Effector memory CD8-positive, alpha-beta T cell (primary cell): ENCODE measurements around the gene ALK.

Experiments used
- ATAC-seq: fragments of 150-1000 bp; cut with Tn5 transposase; replicated peaks from 2 replicates; pipeline ENCODE4 v1.10.0; 2021; ENCODE audit warnings: mild to moderate bottlenecking, moderate library complexity
- DNase-seq, 3 experiments: peaks; one replicate each; pipeline ENCODE4 v3.0.0; 2021
- H3K27ac Mint-ChIP-seq, 2 donors: one replicate each; pipeline ENCODE4 v1.8.0; 2022; ENCODE audit warnings: mild to moderate bottlenecking in 2 of 2, mixed read lengths in 2 of 2, moderate library complexity in 2 of 2
- H3K27me3 Mint-ChIP-seq, 2 donors: one replicate each; pipeline ENCODE4 v1.8.0; 2022; ENCODE audit warnings: mixed read lengths in 2 of 2
- H3K36me3 Mint-ChIP-seq: one replicate; pipeline ENCODE4 v1.8.0; 2022; ENCODE audit warnings: mild to moderate bottlenecking, moderate library complexity, mixed read lengths; ENCODE audit not compliant: insufficient read depth
- H3K4me1 Mint-ChIP-seq, 2 donors: one replicate each; pipeline ENCODE4 v1.8.0; 2022; ENCODE audit warnings: low read depth in 2 of 2, mixed read lengths in 2 of 2
- H3K4me3 Mint-ChIP-seq, 2 donors: one replicate each; pipeline ENCODE4 v1.8.0; 2022; ENCODE audit warnings: mild to moderate bottlenecking in 2 of 2, mixed read lengths in 2 of 2, moderate library complexity in 2 of 2
- H3K9me3 Mint-ChIP-seq, 2 donors: one replicate each; pipeline ENCODE4 v1.8.0; 2022; ENCODE audit warnings: mixed read lengths in 2 of 2

ALK gene

DNA sequence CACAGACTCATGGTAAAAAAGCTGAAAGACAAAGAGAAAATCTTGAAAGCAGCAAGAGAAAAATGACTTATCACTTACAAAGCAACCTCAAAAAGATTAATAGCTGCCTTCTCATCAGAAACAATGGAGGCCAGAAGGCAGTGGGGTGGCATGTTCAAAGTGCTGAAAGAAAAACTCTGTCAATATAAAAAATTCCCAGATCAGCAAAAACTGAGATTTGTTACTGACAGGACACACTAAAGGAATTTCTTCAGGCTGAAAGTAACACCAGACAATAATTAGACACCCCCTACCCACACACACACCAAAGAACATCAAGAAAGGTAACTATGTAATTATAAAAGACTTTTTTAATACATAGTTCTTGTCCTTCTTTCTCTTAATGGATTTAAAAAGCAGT is 495.0 kb downstream of the ALK start:
- no peaks in the 10 kb centered on the region for H3K4me1 Mint-ChIP-seq
- peaks cover 38 to 43% of the 10 kb centered on the region in 2 donors for H3K27me3 Mint-ChIP-seq
- no peaks in the 10 kb centered on the region for H3K36me3 Mint-ChIP-seq
- no peak overlapping the region for H3K27ac Mint-ChIP-seq
- H3K9me3 Mint-ChIP-seq, result no peaks in the 10 kb centered on the region
- DNase-seq, result no peak
- no peak overlapping the region for H3K4me3 Mint-ChIP-seq
- ATAC-seq, result no peak

DNA sequence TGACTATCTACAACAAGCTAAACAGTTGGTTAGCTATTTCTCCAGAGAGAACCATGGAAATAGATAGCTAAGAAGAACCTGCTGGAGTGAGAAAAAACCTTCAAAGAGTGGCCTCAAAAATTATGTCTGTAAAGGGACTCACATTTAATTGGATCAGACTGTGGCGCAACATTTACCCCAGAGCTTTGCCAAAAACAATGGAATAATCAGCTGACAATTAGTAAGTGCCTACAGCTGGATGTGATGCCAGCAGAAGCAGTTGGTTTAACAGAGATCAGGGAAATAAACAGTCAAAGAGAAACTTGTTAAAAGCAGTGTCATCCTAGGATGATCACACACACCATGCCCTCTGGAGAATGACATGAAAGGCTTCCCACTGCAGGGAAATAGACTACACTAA is 495.5 kb downstream of the ALK start:
- DNase-seq (no peak), ATAC-seq (no peak)
- Mint-ChIP-seq H3K27ac (no peak overlapping the region), H3K9me3 (no peaks in the 10 kb centered on the region), H3K36me3 (no peaks in the 10 kb centered on the region), H3K4me3 (no peak overlapping the region), H3K27me3 (peaks cover 41 to 48% of the 10 kb centered on the region in 2 donors), H3K4me1 (no peaks in the 10 kb centered on the region)

DNA sequence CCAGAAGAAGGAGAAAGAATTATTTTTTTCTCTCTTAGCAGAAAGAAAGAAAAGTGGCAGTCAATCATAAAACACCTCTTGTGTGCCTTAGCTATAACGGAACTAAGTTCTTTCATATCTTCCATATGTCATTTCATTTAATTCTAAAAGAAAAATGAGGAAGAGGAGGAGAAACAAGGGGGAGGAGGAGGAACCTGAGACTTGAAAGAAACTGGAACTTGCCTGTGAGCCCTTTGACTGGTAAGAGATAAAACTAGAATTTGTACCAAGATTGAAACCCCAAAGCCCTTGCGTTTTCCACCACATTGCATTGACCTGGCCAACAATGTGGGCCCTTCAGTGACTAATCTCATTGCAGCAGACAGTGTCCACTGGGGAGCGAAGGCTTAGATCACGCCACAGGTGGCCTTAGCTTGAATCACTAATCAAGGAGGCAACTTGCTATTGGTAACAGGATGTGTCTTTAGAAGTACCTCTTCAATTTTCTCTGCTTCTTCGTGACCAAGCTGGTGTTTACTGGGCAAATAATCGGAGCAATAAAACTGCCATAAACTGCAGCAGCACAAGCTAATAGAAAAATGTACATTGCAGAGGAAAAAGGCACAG is 498.2 kb downstream of the ALK start:
- Mint-ChIP-seq H3K4me3 (no peak overlapping the region), H3K36me3 (no peaks in the 10 kb centered on the region), H3K27ac (no peak overlapping the region), H3K4me1 (no peaks in the 10 kb centered on the region), H3K9me3 (no peaks in the 10 kb centered on the region), H3K27me3 (peaks cover 54 to 72% of the 10 kb centered on the region in 2 donors)
- no peak for ATAC-seq
- no peak for DNase-seq

DNA sequence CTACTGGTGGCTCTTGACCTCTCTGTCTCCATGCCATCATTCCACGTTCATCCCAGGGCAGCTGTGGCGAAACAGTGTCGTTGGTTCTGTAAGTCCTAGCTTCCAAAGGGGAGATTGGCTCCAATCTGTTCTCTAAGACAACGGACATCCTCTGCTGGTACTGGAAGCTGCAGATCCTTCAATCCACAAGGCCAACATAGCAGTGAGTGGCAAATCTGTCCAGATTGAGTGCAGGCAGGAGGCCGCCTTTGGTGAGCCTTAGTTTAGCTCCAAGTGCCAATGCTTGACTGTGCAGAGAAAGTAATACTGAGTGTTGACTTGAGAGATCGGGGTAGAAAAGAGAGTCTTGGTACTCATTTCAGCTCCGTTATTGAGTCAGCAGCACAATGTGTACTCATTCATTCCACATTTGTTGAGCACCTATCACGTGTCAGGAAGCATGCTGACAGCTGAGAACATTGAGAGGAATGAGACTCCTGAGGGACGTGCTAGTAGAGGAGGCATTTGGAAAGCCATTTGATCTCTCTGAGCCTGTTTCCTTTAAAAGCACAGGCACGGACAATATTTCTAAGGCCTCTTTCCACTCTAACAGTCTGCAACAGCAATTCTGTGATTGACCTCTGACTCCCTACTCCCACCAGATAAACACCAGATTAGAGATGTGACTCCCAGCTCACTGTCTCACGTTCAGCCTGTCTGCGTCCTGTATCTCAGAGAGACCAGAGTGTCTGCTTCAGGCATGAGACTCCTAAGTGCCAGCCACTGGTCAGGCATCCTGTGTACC is 500.2 kb downstream of the ALK start:
- H3K27ac Mint-ChIP-seq, result no peak overlapping the region
- H3K36me3 Mint-ChIP-seq, result no peaks in the 10 kb centered on the region
- H3K27me3 Mint-ChIP-seq, result peaks cover 60 to 86% of the 10 kb centered on the region in 2 donors
- no peaks in the 10 kb centered on the region for H3K4me1 Mint-ChIP-seq
- no peaks in the 10 kb centered on the region for H3K9me3 Mint-ChIP-seq
- no peak overlapping the region for H3K4me3 Mint-ChIP-seq
- no peak for DNase-seq
- no peak for ATAC-seq

DNA sequence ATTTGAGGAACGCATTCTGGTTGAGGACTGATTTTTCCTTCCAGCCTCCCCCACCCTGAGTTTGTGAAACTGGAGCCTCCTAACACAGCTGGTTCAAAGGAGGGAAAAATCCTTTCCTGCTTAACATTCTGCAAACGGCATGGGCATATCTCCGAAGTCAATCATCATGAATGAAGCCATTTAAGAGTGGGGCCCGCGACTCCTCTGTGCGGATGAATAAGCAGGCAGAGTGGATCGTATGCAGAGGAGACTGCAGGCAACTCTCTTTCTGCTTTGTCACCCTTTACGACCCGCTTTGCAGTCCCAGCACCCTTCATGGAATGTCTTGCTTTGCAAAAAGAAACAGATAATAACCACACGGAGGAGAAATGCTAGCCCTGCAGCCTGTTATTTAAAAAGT is 500.9 kb downstream of the ALK start:
- Mint-ChIP-seq H3K27ac (no peak overlapping the region), H3K27me3 (peaks cover 57 to 87% of the 10 kb centered on the region in 2 donors), H3K4me3 (no peak overlapping the region), H3K4me1 (no peaks in the 10 kb centered on the region), H3K9me3 (no peaks in the 10 kb centered on the region), H3K36me3 (no peaks in the 10 kb centered on the region)
- DNase-seq (no peak), ATAC-seq (no peak)

DNA sequence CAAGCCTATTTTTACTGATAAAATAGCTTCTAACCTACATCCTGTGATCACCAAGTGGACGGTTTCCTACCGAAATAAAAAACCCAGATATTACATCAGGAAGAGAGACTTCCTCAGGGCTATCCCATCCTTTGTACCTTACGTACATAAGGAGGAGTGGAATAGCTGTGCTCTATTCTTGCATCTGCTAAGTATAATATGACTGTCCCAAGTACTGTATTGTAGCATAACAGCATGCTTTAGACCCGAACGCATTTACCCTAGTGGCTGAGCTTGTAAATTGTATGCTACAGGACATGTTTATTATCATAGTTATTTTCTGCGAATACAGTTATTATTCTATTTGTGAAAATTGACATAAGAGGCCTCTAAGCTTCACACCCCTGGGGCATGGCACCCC is 503.8 kb downstream of the ALK start:
- Mint-ChIP-seq H3K36me3 (no peaks in the 10 kb centered on the region), H3K9me3 (no peaks in the 10 kb centered on the region), H3K27me3 (peaks cover 36 to 71% of the 10 kb centered on the region in 2 donors), H3K4me1 (no peaks in the 10 kb centered on the region), H3K27ac (no peak overlapping the region), H3K4me3 (no peak overlapping the region)
- DNase-seq, result no peak
- ATAC-seq, result no peak

DNA sequence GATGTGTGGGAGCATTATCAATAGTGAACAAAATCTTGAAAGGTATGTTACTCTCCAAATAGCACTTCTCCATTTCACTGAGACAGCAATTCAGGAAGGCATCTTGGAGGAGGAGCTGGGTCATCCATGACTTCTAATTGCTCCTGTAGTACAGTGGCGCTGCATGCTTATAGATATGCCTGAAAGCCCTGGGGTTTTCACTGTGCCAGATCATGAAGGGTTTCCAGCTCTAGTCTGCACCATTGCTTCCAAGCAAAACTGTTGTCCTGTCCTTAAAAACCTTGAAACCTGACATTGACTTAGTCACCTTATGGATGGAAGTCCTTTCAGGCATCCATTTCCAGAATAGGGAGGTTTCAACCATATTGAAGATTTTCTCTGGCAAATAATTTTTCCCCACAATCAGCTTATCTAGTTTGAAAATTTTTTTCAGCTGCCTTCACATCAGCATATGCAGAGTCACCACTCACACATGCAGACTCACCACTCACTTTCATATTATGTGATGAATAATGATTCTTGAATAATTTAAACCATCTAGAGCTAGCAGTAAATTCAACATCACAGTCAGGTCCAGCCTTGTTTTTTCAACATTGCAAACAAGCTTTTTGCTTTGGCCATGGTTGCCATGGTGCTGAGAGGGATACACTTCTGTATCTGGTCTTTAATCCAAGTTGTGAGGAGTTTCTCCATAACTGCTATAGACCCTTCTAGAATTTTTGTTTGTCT is 509.0 kb downstream of the ALK start:
- DNase-seq, result no peak
- no peaks in the 10 kb centered on the region for H3K9me3 Mint-ChIP-seq
- H3K4me3 Mint-ChIP-seq, result no peak overlapping the region
- H3K36me3 Mint-ChIP-seq, result no peaks in the 10 kb centered on the region
- H3K27ac Mint-ChIP-seq, result no peak overlapping the region
- no peak for ATAC-seq
- H3K27me3 Mint-ChIP-seq, result peaks cover 16 to 40% of the 10 kb centered on the region in 2 donors
- no peaks in the 10 kb centered on the region for H3K4me1 Mint-ChIP-seq

DNA sequence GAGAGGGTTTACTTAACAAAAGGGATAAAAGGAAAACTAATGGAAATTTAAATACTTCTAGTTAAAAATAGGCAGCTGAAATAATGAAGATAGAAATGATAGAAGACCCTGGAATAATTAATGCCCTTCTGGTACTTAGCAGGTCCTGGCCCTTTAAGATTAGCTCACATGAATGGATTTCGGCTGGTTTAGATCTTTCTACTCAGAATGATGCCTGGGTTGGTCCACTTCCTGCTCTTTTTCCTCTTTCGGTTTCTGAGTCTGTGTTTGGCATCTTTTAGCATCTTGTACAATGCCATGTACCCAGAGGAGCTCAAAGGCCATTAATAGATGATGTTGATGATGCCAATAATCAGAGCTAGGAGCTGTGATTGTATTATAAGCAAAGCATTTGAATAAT is 515.7 kb downstream of the ALK start:
- H3K4me1 Mint-ChIP-seq, result peaks cover 2 to 4% of the 10 kb centered on the region in 2 donors
- ATAC-seq (no peak), DNase-seq (no peak)
- H3K4me3 Mint-ChIP-seq, result no peak overlapping the region
- H3K27me3 Mint-ChIP-seq, result peaks cover 28 to 61% of the 10 kb centered on the region in 2 donors
- H3K9me3 Mint-ChIP-seq, result no peaks in the 10 kb centered on the region
- H3K27ac Mint-ChIP-seq, result no peak overlapping the region
- H3K36me3 Mint-ChIP-seq, result no peaks in the 10 kb centered on the region

DNA sequence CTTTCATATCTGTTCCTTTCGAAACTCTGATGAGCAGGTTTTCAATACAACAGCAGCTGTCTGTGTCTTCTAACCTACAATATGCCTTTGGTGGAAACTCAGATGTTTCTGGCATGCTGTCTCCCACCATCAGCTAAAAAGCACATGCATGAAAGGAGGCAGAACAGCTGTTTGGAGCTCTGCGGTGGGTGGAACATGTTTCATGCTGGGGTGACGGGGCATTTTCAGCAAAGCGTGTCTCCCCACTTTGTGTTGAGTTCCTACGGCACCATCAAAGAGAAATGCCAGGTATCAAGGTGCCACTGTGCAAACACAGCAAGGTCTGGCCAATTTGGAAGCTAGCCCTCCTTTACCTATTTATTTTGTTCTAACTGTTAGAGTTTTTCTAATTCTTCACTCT is 516.1 kb downstream of the ALK start:
- Mint-ChIP-seq H3K36me3 (no peaks in the 10 kb centered on the region), H3K9me3 (no peaks in the 10 kb centered on the region), H3K27me3 (peaks cover 28 to 65% of the 10 kb centered on the region in 2 donors), H3K4me1 (peaks cover 2 to 4% of the 10 kb centered on the region in 2 donors), H3K27ac (no peak overlapping the region), H3K4me3 (no peak overlapping the region)
- DNase-seq (no peak), ATAC-seq (no peak)

DNA sequence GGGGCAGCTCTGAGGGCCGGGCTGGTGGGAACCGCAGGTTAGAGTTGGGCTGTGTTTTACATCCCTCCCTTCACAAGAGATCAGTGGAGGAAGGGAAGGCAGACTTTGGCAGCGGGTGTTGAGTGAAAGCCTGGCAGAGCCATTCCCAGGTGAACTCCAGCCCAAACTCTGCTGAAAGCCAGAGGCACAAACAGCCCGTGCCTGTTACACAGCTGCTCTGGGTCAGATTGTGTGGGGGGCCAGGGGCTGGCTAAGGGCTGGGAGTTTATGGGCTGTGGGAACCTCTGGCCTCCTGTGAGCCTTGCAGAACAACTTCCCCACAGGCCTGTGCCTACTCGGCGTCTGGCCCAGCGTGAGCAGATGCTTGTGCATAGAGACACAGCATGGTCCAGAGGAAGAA is 519.4 kb downstream of the ALK start:
- peaks cover 2 to 4% of the 10 kb centered on the region in 2 donors for H3K4me1 Mint-ChIP-seq

DNA sequence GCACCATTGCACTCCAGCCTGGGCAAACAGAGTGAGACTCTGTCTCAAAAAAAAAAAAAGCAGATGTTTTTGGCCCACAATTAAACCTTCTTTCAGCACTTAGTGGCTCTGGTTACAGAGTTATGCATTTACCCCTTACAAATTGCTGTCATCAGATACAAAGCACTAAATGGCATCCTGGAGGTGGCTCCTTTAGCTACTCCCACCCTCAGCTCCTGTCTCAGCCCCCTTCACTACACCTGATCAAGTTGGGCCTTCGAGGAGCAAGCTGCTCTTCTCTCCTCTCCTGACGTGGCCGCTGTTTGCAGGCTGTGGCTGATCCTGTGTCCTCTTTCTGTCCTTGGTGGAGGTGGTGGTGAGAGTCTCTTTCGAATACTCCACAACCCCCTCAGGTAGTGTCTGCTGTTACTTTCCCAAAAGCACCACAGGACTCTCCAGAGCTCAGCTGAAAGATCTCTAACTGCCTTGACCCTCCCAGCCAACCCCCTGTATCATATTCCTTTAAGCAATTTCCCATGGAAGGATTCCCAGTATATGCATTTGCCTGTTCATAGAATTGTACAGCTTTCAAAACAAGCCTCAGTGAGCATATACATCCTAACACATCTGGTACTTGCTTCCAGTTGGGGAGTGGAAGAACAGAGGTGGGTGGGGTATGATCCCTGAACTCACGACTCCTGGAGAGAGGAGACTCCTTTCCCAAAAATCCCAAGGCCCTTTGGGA is 520.3 kb downstream of the ALK start:
- DNase-seq, result no peak
- Mint-ChIP-seq H3K36me3 (peaks cover 3% of the 10 kb centered on the region), H3K27ac (no peak overlapping the region), H3K27me3 (peaks cover 28 to 61% of the 10 kb centered on the region in 2 donors), H3K4me3 (no peak overlapping the region), H3K9me3 (no peaks in the 10 kb centered on the region), H3K4me1 (peaks cover 2 to 4% of the 10 kb centered on the region in 2 donors)
- ATAC-seq, result no peak

More for the DNA sequence above, 519.4 kb downstream of the ALK start:
- Mint-ChIP-seq H3K27me3 (peaks cover 31 to 63% of the 10 kb centered on the region in 2 donors), H3K9me3 (no peaks in the 10 kb centered on the region), H3K27ac (no peak overlapping the region), H3K36me3 (peaks cover 3% of the 10 kb centered on the region), H3K4me3 (no peak overlapping the region)
- ATAC-seq (no peak), DNase-seq (no peak)

DNA sequence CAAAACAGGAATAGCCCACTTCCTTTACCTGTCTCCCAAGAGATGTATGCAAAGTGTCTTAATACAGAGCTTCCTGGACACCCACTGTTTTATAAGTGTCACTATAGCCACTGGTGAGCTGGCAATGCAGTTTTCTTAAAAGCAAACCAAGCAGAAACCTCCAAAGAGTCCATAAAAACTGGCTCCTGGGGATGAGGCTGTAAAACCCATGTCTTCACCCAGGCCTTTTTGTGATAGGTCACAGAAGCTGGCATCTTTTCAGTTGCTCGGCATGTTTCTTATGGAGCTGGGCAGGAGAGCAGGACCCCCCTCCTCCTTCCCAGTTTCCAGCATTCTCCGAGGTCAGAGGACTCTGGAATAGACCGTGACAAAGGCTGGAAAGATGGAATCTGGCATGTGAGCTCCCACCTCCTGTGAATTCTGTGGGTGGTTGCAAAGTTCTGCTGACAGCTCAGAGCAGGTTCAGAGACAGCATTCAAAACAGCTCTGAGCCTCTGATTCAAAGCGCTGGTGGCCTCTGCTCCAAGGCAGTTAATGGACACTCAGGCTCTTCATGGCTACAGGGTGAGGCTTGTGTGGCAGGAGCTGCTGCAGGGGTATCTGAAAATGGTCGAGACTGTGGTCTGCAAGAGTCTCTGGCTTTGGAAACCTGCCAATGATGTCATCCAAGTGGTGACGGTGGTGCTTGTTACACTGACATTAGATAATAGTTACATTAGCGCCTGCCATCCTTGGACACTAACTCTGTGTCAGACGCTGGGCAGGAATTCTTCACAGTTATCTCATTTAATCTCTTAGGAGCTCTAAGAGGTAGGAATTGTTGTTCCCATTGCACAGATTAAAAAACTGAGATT is 522.8 kb downstream of the ALK start:
- no peak for DNase-seq
- H3K4me1 Mint-ChIP-seq, result peaks cover 0 to under 1% of the 10 kb centered on the region in 2 donors
- peaks cover 48 to 69% of the 10 kb centered on the region in 2 donors for H3K27me3 Mint-ChIP-seq
- H3K36me3 Mint-ChIP-seq, result peaks cover 3% of the 10 kb centered on the region
- no peak for ATAC-seq
- H3K27ac Mint-ChIP-seq, result no peak overlapping the region
- H3K4me3 Mint-ChIP-seq, result no peak overlapping the region
- no peaks in the 10 kb centered on the region for H3K9me3 Mint-ChIP-seq
